Effector memory CD4-positive, alpha-beta T cell (primary cell): ENCODE results near the gene CACNB4.

Source experiments
- DNase-seq, 3 donors: peaks; one replicate each; pipeline ENCODE4 v3.0.0-alpha.2; 2020
- H3K27ac ChIP-seq: 2 replicates; pipeline ENCODE4 v1.7.0; 2013; ENCODE audit warnings: mild to moderate bottlenecking, low read length, moderate library complexity; ENCODE audit not compliant: insufficient read depth, poor library complexity, severe bottlenecking
- H3K27me3 ChIP-seq: replicated peaks from 2 replicates; pipeline ENCODE4 v1.7.0; 2013; ENCODE audit warnings: mild to moderate bottlenecking, low read length; ENCODE audit not compliant: insufficient read depth, control insufficient read depth, poor library complexity, severe bottlenecking
- H3K36me3 ChIP-seq: 2 replicates; pipeline ENCODE4 v1.7.0; 2013; ENCODE audit warnings: mild to moderate bottlenecking, low read length, moderate library complexity; ENCODE audit not compliant: control insufficient read depth, insufficient read depth
- H3K4me1 ChIP-seq: 2 replicates; pipeline ENCODE4 v1.7.0; 2013; ENCODE audit warnings: low read length, mild to moderate bottlenecking; ENCODE audit not compliant: control insufficient read depth, insufficient read depth, poor library complexity, severe bottlenecking
- H3K4me3 ChIP-seq: 2 replicates; pipeline ENCODE4 v1.7.0; 2013; ENCODE audit warnings: low read length, low read depth, mild to moderate bottlenecking; ENCODE audit not compliant: insufficient read depth, poor library complexity, severe bottlenecking
- H3K9me3 ChIP-seq: 2 replicates; pipeline ENCODE4 v1.7.0; 2013; ENCODE audit warnings: mild to moderate bottlenecking, low read length, moderate library complexity; ENCODE audit not compliant: control insufficient read depth

The CACNB4 gene

DNA sequence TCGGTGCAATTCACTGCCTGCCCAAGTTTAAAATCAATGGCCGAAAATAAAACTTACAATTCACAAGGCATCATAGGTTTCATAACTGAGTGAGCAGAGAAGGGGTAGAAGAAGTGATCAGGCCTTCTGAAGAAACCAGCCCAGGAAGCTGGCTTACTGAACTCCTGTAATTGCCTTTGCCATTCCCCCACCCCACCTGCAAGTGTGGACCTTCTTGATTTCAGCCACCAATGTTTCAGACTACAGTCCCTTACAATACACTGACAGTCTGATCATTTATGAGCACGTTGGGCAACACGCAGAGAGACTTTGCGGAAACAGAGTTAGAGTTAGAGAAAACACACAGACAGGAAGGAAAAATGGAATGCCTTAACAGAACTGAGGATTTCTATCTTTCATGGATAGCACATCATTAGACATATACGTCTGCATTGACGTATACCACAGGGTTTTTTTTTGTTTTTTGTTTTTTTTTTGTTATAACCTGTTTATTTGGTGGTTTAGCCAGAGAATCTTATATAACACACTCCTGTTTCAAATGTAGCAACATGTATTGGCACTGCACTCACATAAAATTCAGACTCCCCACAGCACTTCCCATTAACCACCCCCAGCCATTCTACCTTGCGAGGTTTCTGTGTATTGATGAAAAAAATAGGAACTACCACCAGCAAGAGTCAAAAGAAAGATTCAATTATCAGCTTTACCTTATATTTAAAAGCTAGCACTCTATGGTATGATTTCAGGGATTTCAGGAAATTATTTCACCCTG, 126.4 kb downstream of the CACNB4 start:
- H3K9me3 ChIP-seq, result no peaks in the 10 kb centered on the region

DNA sequence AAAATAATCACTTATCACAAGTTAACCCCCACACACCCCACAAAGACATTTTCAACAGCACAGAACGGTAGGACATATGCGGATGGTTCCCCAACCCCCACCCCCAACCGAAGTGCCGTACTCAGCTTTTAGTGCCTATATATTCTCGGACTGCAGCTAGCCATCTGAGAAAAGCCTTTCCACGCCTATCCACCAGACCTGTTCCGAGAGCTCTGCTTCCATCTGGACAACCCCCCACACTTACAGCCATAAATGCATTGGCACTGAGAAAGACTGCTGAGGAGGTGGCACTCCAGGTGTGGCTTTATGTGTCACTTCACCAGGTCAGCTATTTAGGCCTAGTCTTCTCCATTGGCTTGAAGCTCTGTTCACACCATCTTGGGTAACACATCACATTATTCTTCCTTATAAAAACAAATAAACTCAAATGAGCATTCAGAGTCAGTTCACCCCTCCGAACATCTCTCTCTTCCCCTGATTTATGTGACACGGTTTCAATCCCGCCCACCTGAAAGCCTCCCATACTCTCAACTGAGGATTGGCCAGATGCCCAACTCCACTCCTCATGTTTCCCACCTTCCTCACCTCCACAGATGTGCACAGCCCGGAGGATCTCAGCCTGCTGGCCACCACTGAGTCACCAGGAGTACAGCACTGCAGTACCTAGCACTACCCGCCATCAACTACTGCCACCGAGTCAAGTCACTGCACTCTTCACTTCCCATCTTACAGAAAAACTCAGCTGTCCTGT, 127.4 kb downstream of the CACNB4 start:
- no peaks in the 10 kb centered on the region for H3K4me1 ChIP-seq
- H3K27me3 ChIP-seq, result no peaks in the 10 kb centered on the region
- no peaks in the 10 kb centered on the region for H3K9me3 ChIP-seq
- DNase-seq, result no peak
- H3K36me3 ChIP-seq, result no peaks in the 10 kb centered on the region
- H3K4me3 ChIP-seq, result no peak overlapping the region
- no peak overlapping the region for H3K27ac ChIP-seq

More for the DNA sequence above, 126.4 kb downstream of the CACNB4 start:
- Histone ChIP-seq H3K4me3 (no peak overlapping the region), H3K36me3 (no peaks in the 10 kb centered on the region), H3K27me3 (no peaks in the 10 kb centered on the region), H3K4me1 (no peaks in the 10 kb centered on the region), H3K27ac (no peak overlapping the region)
- DNase-seq, result no peak

DNA sequence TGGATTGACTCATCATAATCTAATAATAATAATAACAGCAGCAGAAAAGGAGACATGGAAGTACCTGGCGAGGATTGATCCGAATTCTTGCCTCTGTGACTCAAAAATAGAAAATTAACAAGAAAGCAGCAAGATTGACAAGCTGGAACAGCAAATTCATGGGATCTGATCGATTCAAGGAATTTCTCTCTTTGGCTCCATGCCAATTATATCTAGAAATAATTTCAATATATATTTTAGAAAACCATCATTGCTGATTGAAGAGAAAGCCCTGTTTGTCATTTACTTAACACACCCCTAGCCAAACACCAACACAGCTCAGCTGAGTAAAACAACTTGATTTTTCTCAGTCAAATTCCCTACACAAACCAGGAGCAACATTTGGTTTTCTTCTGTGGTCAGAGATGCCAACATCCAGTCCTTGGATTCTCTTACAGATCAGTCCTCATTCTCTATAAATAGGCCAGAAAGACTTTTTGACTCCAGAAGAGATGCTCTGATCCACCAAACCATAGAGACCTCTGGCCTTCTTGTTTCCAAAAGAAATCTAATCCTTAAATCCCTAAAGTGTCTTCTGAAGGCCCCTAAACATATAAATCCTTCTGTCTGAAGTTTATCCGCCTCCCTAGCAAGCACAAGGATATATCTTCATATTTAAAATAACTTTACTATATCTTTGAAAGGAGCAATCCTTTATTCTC, 129.9 kb downstream of the CACNB4 start:
- Histone ChIP-seq H3K9me3 (no peaks in the 10 kb centered on the region), H3K27me3 (no peaks in the 10 kb centered on the region), H3K4me3 (no peak overlapping the region), H3K27ac (no peak overlapping the region), H3K36me3 (no peaks in the 10 kb centered on the region), H3K4me1 (no peaks in the 10 kb centered on the region)
- no peak for DNase-seq

DNA sequence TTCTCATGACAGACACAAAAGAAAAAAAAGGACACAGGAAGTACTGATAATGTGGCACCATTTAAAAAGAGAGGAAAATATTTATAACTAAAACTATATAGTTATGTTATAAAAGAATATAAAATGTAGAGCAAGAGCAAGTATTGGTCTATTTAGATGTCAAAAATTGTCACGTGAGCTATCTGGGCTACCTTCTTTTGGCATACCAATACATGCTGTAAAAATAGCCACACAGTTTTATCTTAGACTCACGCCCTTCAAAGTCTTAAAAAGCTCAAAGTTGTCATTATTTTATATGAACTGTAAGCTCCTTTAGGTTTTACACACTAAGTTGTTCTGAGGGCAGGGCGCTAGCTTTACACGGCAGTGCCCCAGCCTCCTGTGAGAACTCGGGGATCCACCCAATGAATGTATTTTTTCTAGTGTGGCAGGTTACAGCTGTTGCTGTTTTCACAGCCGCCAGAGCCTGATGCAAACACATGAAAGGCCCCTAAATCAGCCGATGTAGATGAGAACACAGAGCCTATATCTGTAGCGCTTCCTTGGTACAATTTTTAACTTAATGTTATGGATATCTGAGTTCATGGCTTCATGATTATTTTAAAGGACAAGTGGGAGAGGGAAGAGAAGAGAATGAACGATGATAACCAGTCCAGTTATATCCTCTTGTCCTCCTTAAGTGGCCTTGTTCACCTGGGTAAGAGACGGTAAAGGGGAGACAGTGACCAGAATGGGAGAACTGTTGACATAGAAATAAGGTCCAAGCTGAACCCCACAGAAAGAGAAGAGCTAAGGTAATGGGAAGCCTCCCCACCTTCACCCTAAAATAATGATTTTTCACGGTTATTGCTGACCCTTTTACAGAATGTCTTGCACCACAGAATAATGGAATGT, 130.8 kb downstream of the CACNB4 start:
- Histone ChIP-seq H3K27ac (no peak overlapping the region), H3K4me1 (no peaks in the 10 kb centered on the region), H3K27me3 (no peaks in the 10 kb centered on the region), H3K4me3 (no peak overlapping the region), H3K36me3 (no peaks in the 10 kb centered on the region), H3K9me3 (no peaks in the 10 kb centered on the region)
- no peak for DNase-seq

DNA sequence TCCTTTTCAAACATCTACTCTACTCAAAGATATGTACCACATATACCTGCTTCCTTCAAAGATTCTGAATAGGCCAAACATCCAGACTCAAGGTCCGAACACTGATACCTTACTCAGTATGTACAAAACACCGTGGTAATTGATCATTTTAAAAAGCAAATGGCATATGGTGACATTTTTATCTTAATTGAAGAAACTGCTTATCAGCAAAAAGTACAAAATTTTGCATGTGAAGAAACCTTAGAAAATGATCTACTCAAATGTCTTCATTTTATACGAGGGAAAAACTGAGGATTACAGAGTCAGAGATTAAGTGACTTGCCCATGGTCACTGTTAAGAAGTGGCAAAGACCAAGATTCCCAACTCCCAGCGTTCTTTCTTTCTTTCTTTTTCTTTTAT, 133.0 kb downstream of the CACNB4 start:
- no peaks in the 10 kb centered on the region for H3K27me3 ChIP-seq
- no peak for DNase-seq
- H3K4me1 ChIP-seq, result no peaks in the 10 kb centered on the region
- no peak overlapping the region for H3K4me3 ChIP-seq
- no peaks in the 10 kb centered on the region for H3K9me3 ChIP-seq
- H3K27ac ChIP-seq, result no peak overlapping the region
- no peaks in the 10 kb centered on the region for H3K36me3 ChIP-seq

DNA sequence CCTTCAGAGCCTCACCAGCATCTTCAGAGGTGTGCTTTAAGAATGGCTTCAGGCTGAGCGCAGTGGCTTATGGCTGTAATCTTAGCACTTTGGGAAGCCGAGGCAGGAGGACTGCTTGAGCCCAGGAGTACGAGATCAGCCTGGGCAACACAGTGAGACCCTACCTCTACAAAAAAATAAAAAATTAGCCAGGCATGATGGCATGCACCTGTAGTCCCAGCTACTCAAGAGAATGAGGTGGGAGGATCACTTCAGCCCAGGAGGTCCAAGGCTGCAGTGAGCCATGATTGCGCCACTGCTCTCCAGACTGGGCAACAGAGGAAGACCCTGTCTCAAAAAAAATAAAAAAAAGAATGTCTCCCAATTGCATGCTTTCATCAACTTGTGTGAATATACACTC, 137.3 kb downstream of the CACNB4 start:
- Histone ChIP-seq H3K9me3 (no peaks in the 10 kb centered on the region), H3K36me3 (no peaks in the 10 kb centered on the region), H3K27me3 (no peaks in the 10 kb centered on the region), H3K4me1 (no peaks in the 10 kb centered on the region), H3K27ac (no peak overlapping the region), H3K4me3 (no peak overlapping the region)
- no peak for DNase-seq

DNA sequence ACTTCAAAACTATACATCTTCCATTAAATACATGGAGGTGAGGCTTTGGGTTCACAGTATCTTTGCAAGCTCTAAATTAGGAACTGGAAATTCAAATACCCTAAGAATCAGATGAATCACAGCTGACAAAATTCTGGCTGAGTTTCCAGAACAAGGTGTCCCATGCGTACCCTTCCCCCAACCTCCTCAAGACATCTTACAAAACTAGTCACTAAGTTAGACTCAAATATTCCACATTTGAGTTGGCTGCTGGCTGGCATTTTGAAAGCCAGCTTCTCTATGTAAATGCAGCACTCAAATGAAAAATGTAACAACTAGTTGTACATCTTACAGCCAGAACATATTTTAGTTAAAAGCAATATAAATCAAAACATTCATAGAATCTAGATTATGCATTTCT, 139.6 kb downstream of the CACNB4 start:
- Histone ChIP-seq H3K27ac (no peak overlapping the region), H3K27me3 (no peaks in the 10 kb centered on the region), H3K36me3 (no peaks in the 10 kb centered on the region), H3K4me1 (no peaks in the 10 kb centered on the region), H3K4me3 (no peak overlapping the region), H3K9me3 (no peaks in the 10 kb centered on the region)
- no peak for DNase-seq

DNA sequence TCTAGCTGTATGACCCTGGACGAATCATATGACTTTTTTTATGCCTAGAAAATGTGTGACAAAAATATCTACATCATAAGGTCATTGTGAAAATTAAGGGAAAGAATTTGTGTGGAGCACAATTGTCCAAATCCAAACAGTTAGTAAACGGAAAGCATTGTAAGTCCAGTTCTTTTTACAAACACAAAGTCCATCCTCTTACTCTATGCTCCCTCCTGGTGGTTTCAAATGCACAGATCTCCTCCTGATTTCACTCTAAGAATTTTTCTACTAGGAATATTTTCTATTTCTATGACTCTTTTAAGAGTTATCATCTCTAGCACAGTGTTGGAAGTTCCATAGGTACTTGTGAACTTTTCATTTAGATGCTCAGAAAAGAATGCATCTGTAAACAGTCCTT, 145.4 kb downstream of the CACNB4 start:
- no peak overlapping the region for H3K27ac ChIP-seq
- no peaks in the 10 kb centered on the region for H3K27me3 ChIP-seq
- no peaks in the 10 kb centered on the region for H3K36me3 ChIP-seq
- H3K9me3 ChIP-seq, result no peaks in the 10 kb centered on the region
- no peaks in the 10 kb centered on the region for H3K4me1 ChIP-seq
- H3K4me3 ChIP-seq, result no peak overlapping the region
- no peak for DNase-seq

DNA sequence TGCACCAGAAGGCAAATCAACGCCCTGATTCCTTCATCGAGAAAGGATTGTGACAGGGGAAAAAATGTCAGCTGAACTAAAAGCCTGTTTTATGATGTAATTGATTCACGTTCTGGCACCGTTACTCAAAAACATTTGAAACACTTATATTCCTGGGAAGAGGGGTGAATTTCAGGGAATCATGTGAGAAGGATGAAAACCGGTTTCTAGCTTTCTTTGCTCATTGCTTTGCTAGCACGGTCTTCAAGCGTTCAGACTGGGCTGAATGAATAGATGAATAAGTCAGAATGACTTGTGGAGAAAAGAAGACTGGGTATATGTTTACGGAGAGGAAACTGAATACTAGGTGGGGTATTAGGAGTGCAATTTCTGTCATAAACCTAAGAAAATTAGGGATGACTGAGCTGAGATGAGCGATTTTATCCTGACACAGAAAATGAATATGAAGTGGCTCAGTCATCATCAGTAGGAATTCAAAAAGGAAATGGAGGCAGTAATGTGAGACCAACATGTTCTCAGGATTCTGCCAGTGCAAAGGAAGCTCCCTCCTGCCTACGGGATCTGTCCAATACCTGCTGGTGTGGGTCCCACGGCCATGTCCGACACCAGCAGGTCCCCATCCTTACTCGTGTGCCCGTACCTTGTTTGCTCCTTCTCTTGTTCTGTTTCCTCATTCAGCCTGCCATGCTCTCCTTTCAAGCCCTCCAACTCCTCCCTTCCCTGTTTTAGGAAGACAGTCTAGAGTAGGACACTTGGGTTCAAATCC, 146.0 kb downstream of the CACNB4 start:
- Histone ChIP-seq H3K9me3 (no peaks in the 10 kb centered on the region), H3K27me3 (no peaks in the 10 kb centered on the region), H3K4me3 (no peak overlapping the region), H3K27ac (no peak overlapping the region), H3K36me3 (no peaks in the 10 kb centered on the region), H3K4me1 (no peaks in the 10 kb centered on the region)
- DNase-seq, result no peak
